Fibroblast of pulmonary artery (primary cell): ENCODE measurements around the gene ZNF516.
A peak's percentile ranks its signal among the peaks of the same experiment; 100 is the strongest.

ENCODE experiments used
- DNase-seq: peaks from one replicate; pipeline ENCODE4 v3.0.0-alpha.2; 2010; ENCODE audit warnings: low read depth
- H3K4me3 ChIP-seq: replicated peaks from 2 replicates; pipeline ENCODE4 v1.5.1; 2011; ENCODE audit warnings: low read depth, mild to moderate bottlenecking, control low read depth, low read length, moderate library complexity
- CTCF ChIP-seq: IDR thresholded peaks from 2 replicates; pipeline ENCODE4 v1.5.1; 2011; ENCODE audit warnings: mild to moderate bottlenecking, control low read depth, low read length, inconsistent platforms; ENCODE audit errors: missing control alignments

The ZNF516 gene

GRCh38 chr18:76468345-76469304, 26.4 kb downstream of the ZNF516 start:
- DNase-seq = no peak
- no peak overlapping the region for H3K4me3 ChIP-seq
- TF ChIP-seq CTCF = no peak

GRCh38 chr18:76467371-76468190, 27.5 kb downstream of the ZNF516 start:
- TF ChIP-seq CTCF = no peak
- H3K4me3 ChIP-seq = peak overlapping the region; percentile 32
- DNase-seq = peak; percentile 70

- no peak for TF ChIP-seq CTCF
- DNase-seq = no peak
- H3K4me3 ChIP-seq = no peak overlapping the region
These were observed 28.5 kb downstream of the ZNF516 start for GRCh38 chr18:76466410-76466991.

GRCh38 chr18:76465630-76466409, 29.2 kb downstream of the ZNF516 start:
- DNase-seq = no peak
- no peak for TF ChIP-seq CTCF
- H3K4me3 ChIP-seq = no peak overlapping the region

GRCh38 chr18:76464281-76465259, 30.5 kb downstream of the ZNF516 start:
- DNase-seq = no peak
- no peak overlapping the region for H3K4me3 ChIP-seq
- no peak for TF ChIP-seq CTCF
